Measurements from ENCODE around the gene SGF29.
"Not testable (repeated sequence)": the region's sequence is repeated elsewhere in the genome, so short reads cannot be mapped to it uniquely, and the experiment has no call there.

Gene SGF29

DNA sequence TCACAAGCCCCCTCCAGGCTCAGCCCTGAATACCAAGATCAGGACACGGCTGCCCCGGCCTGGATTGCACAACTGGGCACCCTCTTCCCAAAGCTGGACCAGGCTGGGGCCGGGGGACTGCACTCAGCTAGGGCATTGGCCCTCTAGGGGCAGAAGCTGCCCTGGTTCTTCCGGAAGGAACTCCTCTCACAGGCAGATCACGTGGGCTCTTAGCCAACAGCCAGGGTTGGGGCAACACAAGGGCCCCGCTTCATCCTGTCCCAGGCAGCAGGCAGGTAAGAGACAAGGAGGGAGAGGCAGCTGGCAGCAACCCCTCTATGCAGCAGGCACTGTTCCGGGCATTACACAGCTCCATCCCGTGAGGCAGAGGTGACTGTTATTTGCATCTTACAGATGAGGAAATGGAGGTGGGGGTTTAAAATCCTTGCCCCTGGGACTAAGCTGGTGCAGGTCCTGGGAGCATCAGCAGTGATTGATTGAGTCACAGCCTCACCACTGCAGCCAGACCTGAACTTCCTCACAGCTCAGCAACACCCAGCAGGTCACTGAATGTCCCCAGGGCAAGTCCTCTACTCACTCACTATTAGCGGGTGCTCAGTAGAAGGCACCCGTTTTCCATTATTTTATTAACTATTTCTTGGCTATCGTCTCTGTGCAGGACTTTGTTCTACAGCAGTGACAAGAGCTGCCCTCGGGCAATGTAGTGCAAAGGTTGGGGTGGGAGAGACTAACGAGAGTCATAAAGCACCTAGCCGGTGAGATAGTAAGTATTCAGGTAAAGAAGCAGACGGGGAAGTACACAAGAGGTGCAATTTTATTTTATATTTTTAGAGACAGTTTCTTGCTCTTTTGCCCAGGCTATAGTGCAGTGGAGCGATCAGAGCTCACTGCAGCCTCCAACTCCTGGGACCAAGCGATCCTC, 58.9 kb downstream of the SGF29 start:
- DNase-seq (ENCODE audit: low spot score) = not testable (repeated sequence)

DNA sequence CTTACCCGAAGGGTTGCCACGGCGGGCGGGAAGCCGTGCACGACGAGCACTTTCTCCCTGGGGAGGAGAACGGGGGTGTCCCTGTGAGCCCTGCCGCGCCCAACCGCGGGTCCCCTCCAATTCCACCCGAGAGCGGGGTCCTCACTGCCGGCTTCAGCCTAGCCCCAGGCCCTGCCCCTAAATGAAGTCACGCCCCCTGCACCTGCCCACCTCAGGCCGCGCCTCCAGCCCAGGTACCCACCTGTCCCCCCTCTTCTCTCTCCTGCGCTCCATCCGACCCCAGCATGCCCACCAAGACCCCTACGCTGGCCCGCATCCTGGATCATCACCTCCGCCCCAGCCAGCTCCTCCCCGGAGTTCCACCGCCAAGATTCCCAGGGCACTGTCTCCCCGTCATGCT, 60.2 kb downstream of the SGF29 start:
- DNase-seq (ENCODE audit: low spot score) = not testable (repeated sequence)

DNA sequence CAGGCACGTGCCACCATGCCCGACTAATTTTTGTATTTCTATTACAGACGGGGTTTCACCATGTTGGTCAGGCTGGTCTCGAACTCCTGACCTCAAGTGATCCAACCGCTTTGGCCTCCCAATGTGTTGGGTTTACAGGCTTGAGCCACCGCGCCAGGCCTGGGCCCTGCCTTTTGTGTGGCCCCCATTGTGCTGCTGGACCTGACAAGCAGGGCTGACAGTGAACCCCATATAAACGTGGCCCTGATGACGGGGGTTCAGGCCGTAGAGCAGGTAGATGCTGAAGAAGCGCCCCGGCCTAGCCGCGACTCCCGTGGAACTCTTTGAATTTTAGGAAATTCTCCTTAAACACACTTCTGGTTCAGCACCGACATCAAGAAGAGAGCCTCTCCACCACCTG, 60.8 kb downstream of the SGF29 start:
- not testable (repeated sequence) for DNase-seq (ENCODE audit: low spot score)

DNA sequence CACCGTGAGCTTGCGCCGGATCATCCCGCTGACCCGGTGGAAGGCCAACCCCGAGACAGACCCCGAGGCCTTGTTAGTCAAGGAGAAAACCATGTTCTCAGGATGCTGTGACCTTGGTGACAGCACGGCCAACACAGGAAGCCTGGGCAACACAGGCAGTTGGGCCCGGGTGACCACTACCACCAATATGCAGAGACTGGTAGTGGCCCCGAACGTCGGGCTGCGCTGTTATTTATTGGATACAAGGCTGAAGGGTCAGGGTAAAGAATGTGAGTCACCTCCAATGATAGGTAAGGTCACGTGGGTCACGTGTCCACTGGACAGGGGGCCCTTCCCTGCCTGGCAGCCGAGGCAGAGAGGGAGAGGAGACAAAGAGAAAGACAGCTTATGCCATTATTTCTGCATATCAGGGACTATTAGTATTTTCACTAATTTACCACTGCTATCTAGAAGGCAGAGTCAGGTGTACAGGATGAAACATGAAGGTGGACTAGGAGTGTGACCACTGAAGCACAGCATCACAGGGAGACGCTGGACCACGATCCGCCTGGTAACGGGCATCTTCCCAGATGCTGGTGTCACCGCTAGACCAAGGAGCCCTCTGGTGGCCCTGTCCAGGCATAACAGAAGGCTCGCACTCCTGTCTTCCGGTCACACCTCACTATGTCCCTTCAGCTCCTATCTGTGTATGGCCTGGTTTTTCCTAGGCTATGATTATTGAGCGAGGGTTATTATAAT, 61.9 kb downstream of the SGF29 start:
- DNase-seq (ENCODE audit: low spot score) = peak; percentile 53

DNA sequence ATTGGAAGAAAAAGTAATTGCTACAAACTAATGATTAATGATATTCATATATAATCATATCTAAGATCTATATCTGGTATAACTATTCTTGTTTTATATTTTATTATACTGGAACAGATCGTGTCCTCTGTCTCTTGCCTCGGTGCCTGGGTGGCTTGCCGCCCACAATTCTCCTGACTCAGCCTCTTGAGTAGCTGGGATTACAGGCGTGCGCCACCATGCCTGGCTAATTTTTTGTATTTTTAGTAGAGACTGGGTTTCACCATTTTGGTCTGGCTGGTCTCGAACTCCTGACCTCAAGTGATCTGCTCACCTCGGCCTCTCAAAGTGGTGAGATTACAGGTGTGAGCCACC, 62.5 kb downstream of the SGF29 start:
- DNase-seq (ENCODE audit: low spot score) = not testable (repeated sequence)

DNA sequence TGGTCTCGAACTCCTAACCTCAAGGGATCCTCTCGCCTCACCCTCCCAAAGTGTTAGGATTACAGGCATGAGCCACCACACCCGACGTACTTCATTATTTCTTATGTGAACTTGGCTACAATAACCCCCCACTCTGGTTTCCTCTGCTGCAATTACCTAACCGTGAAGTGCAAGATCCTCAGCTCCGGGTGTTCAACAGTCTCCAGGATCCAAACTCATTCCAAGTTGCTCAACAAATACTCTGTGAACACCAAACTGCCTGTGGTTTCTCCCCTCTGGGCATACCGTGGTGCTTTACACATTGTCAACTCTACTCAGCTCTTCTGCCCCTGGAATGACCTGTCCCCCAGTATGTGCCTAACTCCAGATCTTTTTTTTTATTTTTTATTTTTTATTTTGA, 62.9 kb downstream of the SGF29 start:
- DNase-seq (ENCODE audit: low spot score) = peak; percentile 26

DNA sequence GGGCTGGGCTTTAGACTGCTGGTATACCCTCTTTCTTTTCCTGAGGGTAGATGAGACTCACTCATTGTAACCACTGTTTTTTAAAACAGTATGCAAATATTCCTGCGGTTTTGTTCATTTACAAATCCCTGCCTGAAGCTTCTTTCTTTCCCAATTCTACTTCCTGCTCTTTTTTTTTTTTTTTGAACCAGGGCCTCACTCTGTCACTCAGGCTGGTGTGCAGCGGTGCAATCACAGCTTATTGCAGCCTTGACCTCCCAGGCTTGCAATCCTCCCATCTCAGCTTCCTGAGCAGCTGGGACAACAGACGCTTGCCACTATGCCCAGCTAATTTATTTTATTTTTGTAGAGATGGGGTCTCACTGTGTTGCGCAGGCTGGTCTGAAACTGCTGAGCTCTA, 64.2 kb downstream of the SGF29 start:
- no peak for DNase-seq (ENCODE audit: low spot score)

DNA sequence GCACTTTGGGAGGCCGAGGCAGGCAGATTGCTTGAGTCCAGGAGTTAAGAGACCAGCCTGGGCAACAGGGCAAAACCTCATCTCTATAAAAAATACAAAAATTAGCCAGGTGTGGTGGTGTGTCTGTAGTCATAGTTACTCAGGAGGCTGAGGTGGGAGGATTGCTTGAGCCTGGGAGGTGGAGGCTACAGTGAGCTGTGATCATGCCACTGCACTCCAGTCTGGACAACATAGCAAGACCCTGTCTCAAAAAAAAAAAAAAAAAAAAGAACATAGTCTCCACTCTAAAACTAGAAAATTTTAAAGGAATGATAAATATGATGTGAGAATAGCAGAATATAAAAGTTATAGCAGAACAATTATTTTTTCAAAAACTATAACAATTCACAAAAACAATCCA, 66.6 kb downstream of the SGF29 start:
- DNase-seq (ENCODE audit: low spot score) = not testable (repeated sequence)

DNA sequence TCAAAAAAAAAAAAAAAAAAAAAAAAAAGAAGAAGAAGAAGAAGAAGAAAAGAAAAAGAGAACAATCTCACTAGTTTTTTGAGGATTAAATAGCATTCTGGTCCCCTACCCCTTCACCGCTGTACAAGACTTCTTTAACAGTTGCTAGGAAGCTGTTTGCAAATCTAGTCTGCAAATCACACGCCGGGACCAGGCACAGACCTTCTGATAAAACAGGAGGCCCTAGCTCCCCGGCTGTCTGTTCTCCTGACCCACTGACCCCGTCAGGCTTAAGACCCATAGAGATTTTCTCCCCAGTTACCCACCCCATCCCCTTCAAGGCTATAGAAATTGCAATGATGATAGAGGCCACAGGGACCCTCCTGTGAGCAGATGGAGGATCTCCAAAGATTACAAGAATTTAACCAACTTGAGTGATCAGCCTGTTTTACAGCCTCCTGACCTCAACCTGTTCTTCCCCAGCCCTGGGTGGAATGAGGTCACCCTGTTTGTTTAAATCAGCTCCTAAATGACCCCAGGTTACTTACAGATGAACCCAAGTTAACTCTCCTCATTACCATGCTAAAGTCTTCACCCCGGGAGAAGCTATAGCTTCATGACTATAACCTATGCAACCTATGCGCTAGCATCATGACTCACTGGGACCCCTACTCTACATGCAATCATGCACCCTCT, 67.9 kb downstream of the SGF29 start:
- no peak for DNase-seq (ENCODE audit: low spot score)

DNA sequence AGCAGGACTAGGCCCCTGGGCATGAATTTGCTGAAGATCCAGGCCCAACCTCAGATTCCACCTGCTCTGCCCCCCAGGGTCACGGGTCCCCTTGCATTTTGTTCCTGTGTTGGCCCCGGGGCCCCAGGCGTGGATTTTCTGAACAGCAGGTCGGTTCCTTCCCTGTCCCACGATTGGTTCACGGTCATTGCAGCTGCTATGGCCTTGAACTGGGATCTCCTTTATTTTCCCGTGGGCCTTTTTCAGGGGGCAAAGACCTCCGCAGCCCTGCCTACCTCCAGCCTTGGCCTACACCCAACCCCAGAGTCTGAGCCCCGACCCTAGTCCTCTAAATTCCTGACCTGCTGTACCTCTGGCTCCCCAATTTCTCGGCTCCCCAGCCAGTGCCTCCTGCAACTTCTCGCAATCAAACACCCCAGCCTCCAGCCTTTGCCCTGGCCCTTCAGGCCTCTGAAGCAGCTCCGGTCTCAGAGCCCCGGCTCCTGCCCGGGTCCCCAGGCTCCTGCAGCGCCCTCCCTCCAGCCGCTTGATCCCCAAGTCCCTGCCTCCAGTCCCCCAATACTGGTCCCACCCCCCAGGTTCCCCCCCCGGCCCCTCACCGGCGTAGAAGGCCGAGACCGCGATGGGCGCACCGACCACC, 68.9 kb downstream of the SGF29 start:
- not testable (repeated sequence) for DNase-seq (ENCODE audit: low spot score)

DNA sequence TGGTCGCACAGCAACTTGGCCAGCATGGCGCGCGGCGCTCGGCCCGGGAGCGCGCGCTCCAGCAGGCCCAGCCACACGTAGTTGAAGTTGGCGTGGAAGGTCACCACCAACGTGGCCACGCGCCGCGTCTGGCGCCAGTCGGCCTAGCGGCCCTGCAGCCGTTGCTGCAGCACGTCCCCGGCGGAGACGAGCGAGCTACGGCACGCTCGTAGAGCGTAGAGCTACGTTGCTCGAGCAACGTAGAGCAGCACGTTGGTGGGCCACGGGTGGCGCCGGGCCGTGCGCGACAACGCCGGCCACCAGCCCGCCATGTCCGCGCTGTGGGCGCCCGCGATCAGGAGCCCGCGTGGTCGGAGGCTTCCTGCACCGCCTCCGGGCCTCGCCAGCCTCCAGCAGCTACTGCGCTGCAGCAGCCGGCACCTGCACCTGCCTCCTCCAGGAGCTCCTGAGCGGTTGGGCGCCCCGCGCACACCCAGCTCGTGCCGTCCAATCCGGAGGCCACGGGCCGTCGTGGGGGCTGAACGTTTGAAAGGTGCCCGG, 69.5 kb downstream of the SGF29 start:
- no peak for DNase-seq (ENCODE audit: low spot score)

DNA sequence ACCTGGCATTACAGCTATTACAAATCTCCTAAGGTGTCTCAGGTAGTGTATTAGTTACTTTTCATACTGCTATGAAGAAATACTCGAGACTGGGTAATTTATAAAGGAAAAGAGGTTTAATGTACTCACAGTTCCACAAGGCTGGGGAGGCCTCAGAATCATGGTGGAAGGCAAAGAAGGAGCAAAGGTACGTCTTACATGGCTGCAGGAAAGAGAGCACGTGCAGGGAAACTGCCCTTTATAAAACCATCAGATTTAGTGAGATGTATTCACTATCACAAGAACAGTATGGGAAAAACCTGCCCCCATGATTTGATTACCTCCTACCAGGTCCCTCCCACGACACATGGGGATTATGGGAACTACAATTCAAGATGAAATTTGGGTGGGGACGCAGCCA, 77.2 kb downstream of the SGF29 start:
- not testable (repeated sequence) for DNase-seq (ENCODE audit: low spot score)

DNA sequence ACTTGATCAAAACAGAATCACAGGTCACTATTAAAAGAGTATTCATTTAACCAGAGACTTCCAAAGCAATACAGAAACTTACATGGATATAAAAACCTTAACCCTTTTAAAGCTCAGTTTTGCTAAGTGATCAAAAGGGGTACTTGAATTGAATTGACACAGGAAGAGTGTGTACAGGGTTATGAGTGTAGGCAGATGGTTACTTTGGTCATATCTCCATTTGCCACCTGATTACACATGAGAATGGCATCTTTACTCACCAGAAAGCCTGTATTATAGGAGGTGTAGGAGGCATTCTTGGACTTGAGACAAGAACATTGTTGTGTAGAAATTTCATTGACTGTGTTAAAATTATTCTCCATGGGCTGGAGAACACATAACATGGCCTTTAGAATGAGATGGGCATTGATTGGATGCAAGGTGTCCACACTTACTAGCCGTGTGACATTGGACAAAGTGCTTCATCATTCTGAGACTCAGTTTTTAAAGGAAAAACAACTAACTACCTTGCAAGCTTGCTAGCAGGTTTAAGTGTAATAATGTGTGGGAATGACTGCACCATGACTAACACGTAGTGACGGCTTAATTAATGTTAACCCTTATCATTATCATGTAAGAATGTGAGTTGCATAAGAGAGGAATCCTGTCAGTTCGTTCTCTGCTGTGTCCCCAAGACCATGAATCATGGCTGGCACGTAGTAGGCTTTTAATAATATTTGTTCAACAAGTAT, 82.5 kb downstream of the SGF29 start:
- DNase-seq (ENCODE audit: low spot score) = not testable (repeated sequence)

DNA sequence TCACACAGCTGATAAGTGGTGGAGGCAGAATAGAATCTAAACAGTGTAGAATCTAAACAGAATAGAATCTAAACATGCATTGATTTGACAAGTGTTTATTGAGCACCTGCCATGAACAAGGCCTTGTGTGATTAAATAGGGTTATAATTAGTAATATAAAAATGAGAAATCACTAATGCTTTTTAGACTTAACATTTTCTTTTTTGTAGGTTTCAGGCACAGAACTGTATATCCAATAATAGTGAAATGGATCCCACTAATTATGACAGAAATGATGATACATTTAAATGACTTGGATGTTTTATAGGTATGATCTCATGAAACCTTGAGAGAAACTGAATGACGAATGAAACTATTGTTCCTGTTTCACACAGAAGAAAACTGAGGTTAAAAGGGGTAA, 84.0 kb downstream of the SGF29 start, which contains the start of gene NPIPB8:
TSS of gene NPIPB8 (plus strand) at position 301 of the 400 bp plus-strand sequence. CDS start 296 bp downstream, outside the sequence.
- DNase-seq (ENCODE audit: low spot score) = not testable (repeated sequence)

DNA sequence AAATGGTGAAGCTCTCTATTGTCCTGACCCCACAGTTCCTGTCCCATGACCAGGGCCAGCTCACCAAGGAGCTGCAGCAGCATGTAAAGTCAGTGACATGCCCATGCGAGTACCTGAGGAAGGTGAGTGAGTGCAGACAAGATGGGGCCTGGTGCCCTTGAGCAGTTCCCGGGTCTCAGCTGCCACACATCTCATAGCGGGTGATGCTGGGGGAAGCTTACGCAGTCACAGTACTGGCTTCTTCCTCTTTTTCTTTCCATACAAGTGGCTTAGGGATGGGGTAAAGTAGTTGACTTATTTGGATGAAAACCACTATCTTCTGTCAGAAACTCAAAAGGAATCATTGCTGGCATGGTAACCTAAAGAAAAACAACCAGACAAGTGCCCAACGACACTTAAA, 84.6 kb downstream of the SGF29 start:
- not testable (repeated sequence) for DNase-seq (ENCODE audit: low spot score)

DNA sequence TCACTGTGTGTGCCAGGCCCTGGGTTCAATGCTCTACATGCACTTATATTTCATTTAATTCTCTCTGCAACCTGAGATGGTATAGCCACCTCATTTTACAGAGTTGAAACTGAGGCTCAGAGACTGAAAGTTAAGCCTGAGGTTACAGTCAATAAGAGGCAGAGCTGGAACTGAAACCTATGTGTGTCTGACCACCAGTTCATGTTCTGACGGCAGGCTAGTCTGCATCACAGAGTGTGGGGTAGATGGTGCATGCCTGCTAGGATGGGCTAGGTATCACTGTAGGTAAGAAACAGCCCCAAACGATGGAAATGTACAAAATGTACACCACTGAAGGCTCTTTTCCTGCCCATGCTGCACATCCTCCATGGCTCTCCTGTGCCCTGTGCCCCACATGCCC, 86.2 kb downstream of the SGF29 start:
- DNase-seq (ENCODE audit: low spot score) = not testable (repeated sequence)

All from ecto neural progenitor cell (in vitro differentiated cells).